Mesenchymal stem cell (in vitro differentiated cells and primary cell): ENCODE measurements around the gene ITGA1.

Source experiments
- DNase-seq: peaks from one replicate; pipeline ENCODE4 v3.0.0-alpha.2; 2013
- H2AFZ ChIP-seq: one replicate; pipeline ENCODE4 v1.6.1; 2013; ENCODE audit warnings: low read depth, mild to moderate bottlenecking, control low read depth, inconsistent platforms, low read length, moderate library complexity
- H2AK5ac ChIP-seq: 2 replicates; pipeline ENCODE4 v1.6.1; 2013; ENCODE audit warnings: low read length, moderate library complexity, mild to moderate bottlenecking, inconsistent platforms; ENCODE audit not compliant: severe bottlenecking
- H2BK120ac ChIP-seq: one replicate; pipeline ENCODE4 v1.6.1; 2013; ENCODE audit warnings: low read depth, mild to moderate bottlenecking, inconsistent platforms, low read length, moderate library complexity
- H2BK12ac ChIP-seq, 2 experiments: one replicate each; pipeline ENCODE4 v1.6.1; 2013; ENCODE audit warnings: inconsistent platforms in 2 of 2, low read length in 2 of 2, mild to moderate bottlenecking in 2 of 2, moderate library complexity in 2 of 2, control low read depth in 1 of 2
- H2BK15ac ChIP-seq: one replicate; pipeline ENCODE4 v1.6.1; 2013; ENCODE audit warnings: mild to moderate bottlenecking, low read depth, inconsistent platforms; ENCODE audit not compliant: poor library complexity, severe bottlenecking
- H2BK5ac ChIP-seq: 2 replicates; pipeline ENCODE4 v1.6.1; 2013; ENCODE audit warnings: low read depth, mild to moderate bottlenecking, low read length, control low read depth, inconsistent platforms; ENCODE audit not compliant: poor library complexity, severe bottlenecking
- H3K14ac ChIP-seq, 2 experiments: one replicate each; pipeline ENCODE4 v1.6.1; 2013; ENCODE audit warnings: inconsistent platforms in 2 of 2, low read length in 2 of 2, control low read depth in 1 of 2, mild to moderate bottlenecking in 1 of 2, moderate library complexity in 1 of 2
- H3K18ac ChIP-seq, 2 experiments: one replicate each; pipeline ENCODE4 v1.6.1; 2013; ENCODE audit warnings: inconsistent platforms in 2 of 2, low read length in 2 of 2, control low read depth in 1 of 2, low read depth in 1 of 2, mild to moderate bottlenecking in 1 of 2
- H3K23ac ChIP-seq, 2 experiments: one replicate each; pipeline ENCODE4 v1.6.1; 2013; ENCODE audit warnings: inconsistent platforms in 2 of 2, low read length in 2 of 2, mild to moderate bottlenecking in 2 of 2, moderate library complexity in 2 of 2, control low read depth in 1 of 2
- H3K27ac ChIP-seq: 2 replicates; pipeline ENCODE4 v1.5.1; 2013; ENCODE audit warnings: mild to moderate bottlenecking, moderate library complexity, low read length, control low read depth, inconsistent platforms; ENCODE audit not compliant: poor library complexity, severe bottlenecking
- H3K27me3 ChIP-seq, 2 experiments: 2 replicates each; pipeline versions ENCODE4 v1.6.1 to v1.7.0; 2013; ENCODE audit warnings: low read length in 2 of 2, mild to moderate bottlenecking in 2 of 2, moderate library complexity in 2 of 2, control low read depth in 1 of 2, inconsistent platforms in 1 of 2; ENCODE audit not compliant: control insufficient read depth in 1 of 2, insufficient read depth in 1 of 2
- H3K36me3 ChIP-seq, 2 experiments: 2 replicates each; pipeline versions ENCODE4 v1.6.1 to v1.7.0; 2013; ENCODE audit warnings: low read length in 2 of 2, control low read depth in 1 of 2, inconsistent platforms in 1 of 2, low read depth in 1 of 2, mild to moderate bottlenecking in 1 of 2; ENCODE audit not compliant: insufficient read depth in 2 of 2, control insufficient read depth in 1 of 2
- H3K4ac ChIP-seq, 2 experiments: one replicate each; pipeline ENCODE4 v1.6.1; 2013; ENCODE audit warnings: inconsistent platforms in 2 of 2, low read length in 2 of 2, mild to moderate bottlenecking in 2 of 2, moderate library complexity in 2 of 2, control low read depth in 1 of 2, low read depth in 1 of 2
- H3K4me1 ChIP-seq: 2 replicates; pipeline ENCODE4 v1.6.1; 2013; ENCODE audit warnings: low read depth, low read length, control low read depth; ENCODE audit not compliant: control insufficient read depth, insufficient read depth
- H3K4me2 ChIP-seq: 2 replicates; pipeline ENCODE4 v1.6.1; 2013; ENCODE audit warnings: low read length, mild to moderate bottlenecking, inconsistent platforms; ENCODE audit not compliant: poor library complexity, severe bottlenecking
- H3K4me3 ChIP-seq, 2 experiments: 2 replicates each; pipeline versions ENCODE4 v1.5.1 to v1.7.0; 2013; ENCODE audit warnings: low read length in 2 of 2, mild to moderate bottlenecking in 2 of 2, control low read depth in 1 of 2, low read depth in 1 of 2; ENCODE audit not compliant: insufficient read depth in 1 of 2
- H3K79me1 ChIP-seq: replicated peaks from 2 replicates; pipeline ENCODE4 v1.6.1; 2013; ENCODE audit warnings: mild to moderate bottlenecking, control low read depth, low read length, inconsistent platforms; ENCODE audit not compliant: poor library complexity, severe bottlenecking
- H3K9ac ChIP-seq: 2 replicates; pipeline ENCODE4 v1.7.0; 2013; ENCODE audit warnings: mild to moderate bottlenecking, low read length, moderate library complexity
- H3K9me3 ChIP-seq: 2 replicates; pipeline ENCODE4 v1.7.0; 2013; ENCODE audit warnings: mild to moderate bottlenecking, low read length; ENCODE audit not compliant: control insufficient read depth
- H4K8ac ChIP-seq: one replicate; pipeline ENCODE4 v1.6.1; 2013; ENCODE audit warnings: inconsistent platforms, mild to moderate bottlenecking, low read length, moderate library complexity
- H4K91ac ChIP-seq: one replicate; pipeline ENCODE4 v1.6.1; 2013; ENCODE audit warnings: mild to moderate bottlenecking, low read length, inconsistent platforms
- WGBS: methylation state at CpG from one replicate; pipeline ENCODE4 v1.1.7; 2013; ENCODE audit warnings: mixed read lengths; 5-methylcytosine and 5-hydroxymethylcytosine counted together

ITGA1 gene

DNA sequence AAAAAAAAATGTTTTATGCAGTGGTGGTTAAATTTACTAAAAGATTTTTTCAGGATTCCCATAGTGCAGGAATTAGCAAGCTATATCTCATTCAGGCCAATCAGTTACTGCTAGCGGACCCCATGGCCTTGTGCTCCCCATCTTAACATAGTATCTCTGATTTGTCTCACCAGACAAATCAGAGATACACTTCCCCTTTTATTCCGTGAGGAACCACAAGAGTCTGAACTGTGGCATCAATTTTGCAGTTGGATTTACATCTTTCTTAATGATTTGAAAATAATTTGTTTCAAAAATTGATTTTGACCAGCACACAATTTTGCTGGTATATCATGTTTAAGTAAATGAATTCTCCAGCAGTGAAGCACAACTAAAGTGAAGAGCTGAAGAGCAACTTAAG lies 17.9 kb downstream of the ITGA1 start:
- H4K91ac ChIP-seq = no peak overlapping the region
- H3K4ac ChIP-seq = no peak overlapping the region
- no peak overlapping the region for H3K4me3 ChIP-seq
- H2AK5ac ChIP-seq = no peak overlapping the region
- no peak overlapping the region for H3K4me2 ChIP-seq
- H3K4me1 ChIP-seq = peaks cover 5% of the 10 kb centered on the region
- WGBS = 94% methylated on average over 1 of the region's 2 CpGs
- H3K27me3 ChIP-seq = no peaks in the 10 kb centered on the region
- no peak overlapping the region for H2BK5ac ChIP-seq
- no peak overlapping the region for H2BK12ac ChIP-seq
- H3K23ac ChIP-seq = no peak overlapping the region
- H4K8ac ChIP-seq = no peak overlapping the region
- no peaks in the 10 kb centered on the region for H3K9me3 ChIP-seq
- no peak overlapping the region for H2BK120ac ChIP-seq
- H3K36me3 ChIP-seq = peaks cover 0 to 43% of the 10 kb centered on the region in 2 experiments
- peaks cover 8% of the 10 kb centered on the region for H3K79me1 ChIP-seq
- no peak overlapping the region for H3K14ac ChIP-seq
- H2AFZ ChIP-seq = no peak overlapping the region
- no peak for DNase-seq
- H3K18ac ChIP-seq = no peak overlapping the region
- H3K27ac ChIP-seq = no peak overlapping the region
- H3K9ac ChIP-seq = no peak overlapping the region
- H2BK15ac ChIP-seq = no peak overlapping the region

GRCh38 chr5:52807037-52807436 lies 19.3 kb downstream of the ITGA1 start:
- H3K27ac ChIP-seq = no peak overlapping the region
- no peak overlapping the region for H2BK15ac ChIP-seq

GRCh38 chr5:52807723-52808122 lies 20.0 kb downstream of the ITGA1 start:
- Histone ChIP-seq H2AFZ (no peak overlapping the region), H3K14ac (no peak overlapping the region), H2BK15ac (no peak overlapping the region), H3K4me3 (no peak overlapping the region), H3K27ac (no peak overlapping the region), H2AK5ac (no peak overlapping the region), H3K9me3 (no peaks in the 10 kb centered on the region), H3K18ac (no peak overlapping the region), H3K4me1 (peaks cover 5% of the 10 kb centered on the region), H2BK120ac (no peak overlapping the region), H3K27me3 (no peaks in the 10 kb centered on the region), H3K4ac (no peak overlapping the region), H4K8ac (no peak overlapping the region), H3K4me2 (no peak overlapping the region), H3K79me1 (peaks cover 10% of the 10 kb centered on the region), H2BK12ac (no peak overlapping the region), H3K36me3 (peaks cover 0 to 30% of the 10 kb centered on the region in 2 experiments), H4K91ac (no peak overlapping the region), H3K23ac (no peak overlapping the region), H3K9ac (no peak overlapping the region), H2BK5ac (no peak overlapping the region)
- DNase-seq = no peak

More at GRCh38 chr5:52807037-52807436, 19.3 kb downstream of the ITGA1 start:
- Histone ChIP-seq H3K9ac (no peak overlapping the region), H4K91ac (no peak overlapping the region), H2BK12ac (no peak overlapping the region), H3K36me3 (peaks cover 0 to 35% of the 10 kb centered on the region in 2 experiments), H3K4me3 (no peak overlapping the region), H3K79me1 (peaks cover 10% of the 10 kb centered on the region), H3K4me1 (peaks cover 5% of the 10 kb centered on the region), H3K23ac (no peak overlapping the region), H3K18ac (peak overlapping the region in 1 of 2 experiments; percentile 34), H3K4ac (no peak overlapping the region), H2AK5ac (no peak overlapping the region), H3K27me3 (no peaks in the 10 kb centered on the region), H3K4me2 (no peak overlapping the region), H2BK5ac (no peak overlapping the region), H2BK120ac (no peak overlapping the region), H2AFZ (no peak overlapping the region), H4K8ac (no peak overlapping the region), H3K9me3 (no peaks in the 10 kb centered on the region), H3K14ac (no peak overlapping the region)
- no peak for DNase-seq

DNA sequence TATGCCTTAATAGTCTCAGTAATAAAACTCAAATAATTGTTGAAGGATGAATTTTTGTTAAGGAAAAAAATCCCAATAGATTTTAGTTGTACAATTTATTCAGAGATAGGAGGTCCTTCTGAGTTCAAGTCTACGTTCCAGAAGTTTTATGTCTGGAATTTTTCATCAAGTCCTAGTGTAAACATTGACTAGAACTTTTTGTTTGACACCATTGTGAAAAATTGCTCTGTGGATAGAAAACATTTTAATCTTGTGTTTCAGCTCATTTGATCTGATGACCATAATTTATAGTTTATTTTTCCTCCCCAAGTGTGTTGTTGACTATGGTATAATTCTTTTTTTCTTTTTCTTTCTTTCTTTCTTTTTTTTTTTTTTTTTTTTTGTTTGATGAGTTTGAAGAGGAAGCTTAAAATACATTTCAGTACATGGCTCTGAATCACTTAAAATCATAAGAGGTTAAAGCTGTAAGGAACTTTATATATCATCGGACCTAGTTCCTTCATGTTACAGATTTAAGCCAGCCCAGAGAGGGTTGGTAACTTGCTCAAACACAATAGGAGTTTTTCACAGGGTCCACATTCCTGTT lies 20.7 kb downstream of the ITGA1 start:
- H2BK12ac ChIP-seq = no peak overlapping the region
- H2BK120ac ChIP-seq = no peak overlapping the region
- peak; percentile 50 for DNase-seq
- no peak overlapping the region for H4K8ac ChIP-seq
- H3K79me1 ChIP-seq = peaks cover 10% of the 10 kb centered on the region
- no peak overlapping the region for H2BK5ac ChIP-seq
- no peaks in the 10 kb centered on the region for H3K9me3 ChIP-seq
- H3K4ac ChIP-seq = peak overlapping the region in 1 of 2 experiments; percentile 41
- H3K27me3 ChIP-seq = no peaks in the 10 kb centered on the region
- H2BK15ac ChIP-seq = no peak overlapping the region
- H3K18ac ChIP-seq = no peak overlapping the region
- no peak overlapping the region for H3K14ac ChIP-seq
- H3K27ac ChIP-seq = no peak overlapping the region
- no peak overlapping the region for H3K4me2 ChIP-seq
- 0% methylated on average over 1 of the region's 2 CpGs for WGBS
- H3K36me3 ChIP-seq = peaks cover 0 to 23% of the 10 kb centered on the region in 2 experiments
- H2AFZ ChIP-seq = no peak overlapping the region
- no peak overlapping the region for H2AK5ac ChIP-seq
- H3K4me3 ChIP-seq = no peak overlapping the region
- no peak overlapping the region for H3K23ac ChIP-seq
- peaks cover 5% of the 10 kb centered on the region for H3K4me1 ChIP-seq
- no peak overlapping the region for H3K9ac ChIP-seq
- no peak overlapping the region for H4K91ac ChIP-seq
